SK-N-SH (cell line): Measurements from ENCODE around the gene CTNNA3. TPM values are rescaled to one million over a fixed set of nuclear protein-coding genes. Genes with fewer than 3 reads are reported as not detected.

Experiments
- CTCF ChIA-PET: fragments of 300-600, 350-600 bp; formaldehyde crosslinking; extraction: SDS; loops from one replicate; lab custom pipeline; 2021; lab: Yijun Ruan, JAX
- POLR2A ChIA-PET: fragments of 350-600 bp; sonication (Branson Sonifier 250); formaldehyde crosslinking; extraction: SDS; loops from one replicate; lab custom pipeline; 2020; ENCODE audit warnings: antibody characterized with exemption, inconsistent platforms; lab: Yijun Ruan, JAX
- DNase-seq: peaks from one replicate; pipeline ENCODE4 v3.0.0; 2012
- H2AFZ ChIP-seq: fragments of 200-600 bp; sonication (generic); 2 replicates; pipeline ENCODE4 v1.8.1; 2016; ENCODE audit warnings: antibody characterized with exemption, mild to moderate bottlenecking, low read depth
- H3F3A ChIP-seq: fragments of 200-600 bp; sonication (generic); replicated peaks from 2 replicates; pipeline ENCODE3; 2016; ENCODE audit warnings: antibody characterized with exemption, mild to moderate bottlenecking; ENCODE audit not compliant: insufficient read depth
- H3K27ac ChIP-seq, 2 experiments: fragments of 200-500 bp in 1 of 2; fragments of 200-600 bp in 1 of 2; sonication (Bioruptor generic) in 1 of 2; sonication (generic), shearing (Covaris generic) in 1 of 2; 2 replicates each; pipeline versions ENCODE4 v1.5.1 to v1.6.1; 2014 to 2016; ENCODE audit warnings: low read depth in 2 of 2, inconsistent platforms in 1 of 2, low read length in 1 of 2, mild to moderate bottlenecking in 1 of 2, mixed read lengths in 1 of 2
- H3K27me3 ChIP-seq: fragments of 200-600 bp; sonication (generic), shearing (Covaris generic); 2 replicates; pipeline ENCODE4 v1.6.1; 2016; ENCODE audit warnings: mixed run types; ENCODE audit not compliant: insufficient read depth
- H3K36me3 ChIP-seq, 2 experiments: fragments of 200-500 bp in 1 of 2; fragments of 200-600 bp in 1 of 2; sonication (Bioruptor generic) in 1 of 2; sonication (generic) in 1 of 2; replicated peaks in 1 of 2; 2 replicates each; pipeline versions ENCODE3 to v1.5.1; 2014 to 2016; ENCODE audit warnings: low read length in 1 of 2, mild to moderate bottlenecking in 1 of 2; ENCODE audit not compliant: insufficient read depth in 2 of 2, control insufficient read depth in 1 of 2
- H3K4me1 ChIP-seq, 2 experiments: fragments of 200-500 bp in 1 of 2; fragments of 200-600 bp in 1 of 2; sonication (Bioruptor generic) in 1 of 2; sonication (generic), shearing (Covaris generic) in 1 of 2; 2 replicates each; pipeline versions ENCODE4 v1.5.1 to v1.6.1; 2014 to 2016; ENCODE audit warnings: low read depth in 1 of 2, low read length in 1 of 2, mixed run types in 1 of 2; ENCODE audit not compliant: insufficient read depth in 2 of 2, control insufficient read depth in 1 of 2
- H3K4me2 ChIP-seq: fragments of 200-600 bp; sonication (generic), shearing (Covaris generic); 2 replicates; pipeline ENCODE4 v1.6.1; 2017; ENCODE audit warnings: mixed run types
- H3K4me3 ChIP-seq, 2 experiments: fragments of 200-500 bp in 1 of 2; fragments of 200-600 bp in 1 of 2; sonication (Bioruptor generic) in 1 of 2; sonication (generic), shearing (Covaris generic) in 1 of 2; 2 replicates each; pipeline versions ENCODE4 v1.5.1 to v1.8.1; 2014 to 2016; ENCODE audit warnings: low read depth in 2 of 2, inconsistent platforms in 1 of 2, low read length in 1 of 2, mild to moderate bottlenecking in 1 of 2, mixed read lengths in 1 of 2, moderate library complexity in 1 of 2
- H3K79me2 ChIP-seq: fragments of 200-600 bp; sonication (generic); 2 replicates; pipeline ENCODE4 v1.8.1; 2017; ENCODE audit warnings: mild to moderate bottlenecking; ENCODE audit not compliant: insufficient read depth
- H3K9ac ChIP-seq: fragments of 200-600 bp; sonication (generic); 2 replicates; pipeline ENCODE4 v1.6.1; 2017; ENCODE audit warnings: mixed run types
- H3K9me2 ChIP-seq: fragments of 200-600 bp; sonication (generic); 2 replicates; pipeline ENCODE4 v1.6.1; 2017; ENCODE audit warnings: mixed run types
- H3K9me3 ChIP-seq: fragments of 200-600 bp; sonication (generic); 2 replicates; pipeline ENCODE4 v1.6.1; 2017; ENCODE audit warnings: mixed run types, mild to moderate bottlenecking, moderate library complexity
- H4K20me1 ChIP-seq: fragments of 200-600 bp; sonication (generic); 2 replicates; pipeline ENCODE4 v1.6.1; 2017; ENCODE audit warnings: mild to moderate bottlenecking, mixed run types; ENCODE audit not compliant: insufficient read depth
- EZH2phosphoT487 ChIP-seq: fragments of 200-600 bp; sonication (generic); IDR thresholded peaks from 2 replicates; pipeline ENCODE4 v1.6.1; 2017; ENCODE audit warnings: low read depth, mixed run types, mild to moderate bottlenecking, antibody characterized with exemption, moderate library complexity, borderline replicate concordance
- GABPA ChIP-seq: IDR thresholded peaks from 2 replicates; pipeline ENCODE4 v1.4.0; 2012; ENCODE audit warnings: low read depth, mild to moderate bottlenecking
- IRF3 ChIP-seq: fragments of 150-350 bp; IDR thresholded peaks from 2 replicates; pipeline ENCODE4 v1.6.1; 2016; ENCODE audit warnings: mild to moderate bottlenecking, low read depth, low read length
- JUND ChIP-seq: IDR thresholded peaks from 2 replicates; pipeline ENCODE4 v1.4.0; 2012
- MXI1 ChIP-seq: IDR thresholded peaks from 2 replicates; pipeline ENCODE4 v1.6.1; 2012; ENCODE audit warnings: mild to moderate bottlenecking, low read depth, low read length, improper control_type of control experiment
- NFIC ChIP-seq: IDR thresholded peaks from 2 replicates; pipeline ENCODE4 v1.4.0; 2012; ENCODE audit warnings: borderline replicate concordance
- NRF1 ChIP-seq: IDR thresholded peaks from 2 replicates; pipeline ENCODE4 v1.6.1; 2012; ENCODE audit warnings: low read depth, mild to moderate bottlenecking, low read length
- PBX3 ChIP-seq: IDR thresholded peaks from 2 replicates; pipeline ENCODE4; 2012
- REST ChIP-seq: IDR thresholded peaks from 2 replicates; pipeline ENCODE4 v1.6.1; 2012; ENCODE audit warnings: mild to moderate bottlenecking, low read depth, low read length, moderate library complexity
- SIN3A ChIP-seq: IDR thresholded peaks from 2 replicates; pipeline ENCODE4 v1.6.1; 2012; ENCODE audit warnings: low read depth, mild to moderate bottlenecking, low read length, moderate library complexity, borderline replicate concordance
- SMC3 ChIP-seq: IDR thresholded peaks from 2 replicates; pipeline ENCODE4 v1.6.1; 2012; ENCODE audit warnings: low read depth, low read length, improper control_type of control experiment
- TAF1 ChIP-seq: IDR thresholded peaks from 2 replicates; pipeline ENCODE4 v1.6.1; 2012; ENCODE audit warnings: low read depth, mild to moderate bottlenecking, low read length, moderate library complexity, borderline replicate concordance
- USF2 ChIP-seq: fragments of 150-350 bp; IDR thresholded peaks from 2 replicates; pipeline ENCODE4 v1.6.1; 2017; ENCODE audit warnings: antibody characterized with exemption, low read length, low read depth, borderline replicate concordance
- ZBTB33 ChIP-seq: IDR thresholded peaks from 2 replicates; pipeline ENCODE4 v1.4.0; 2012; ENCODE audit warnings: low read depth, borderline replicate concordance
- WGBS: methylation state at CpG from one replicate; pipeline ENCODE4 v1.1.6; 2017; ENCODE audit warnings: low lambda C conversion rate; 5-methylcytosine and 5-hydroxymethylcytosine counted together
- polyA plus RNA-seq, 3 experiments: library from polyadenylated mRNA; depleted of rRNA; stranded (reverse); fragments of >200 nt; gene quantifications; 2 replicates each; pipeline ENCODE4 v1.2.3, GENCODE V29; 2012

The CTNNA3 gene
- polyA plus RNA-seq, 1 of the 3 experiments (the other 2 are of a cell fraction) = not detected

- no peak overlapping the region for H3K27ac ChIP-seq
- no peaks in the 10 kb centered on the region for H3K9me3 ChIP-seq
- CTCF ChIA-PET = no interaction called here
- no peak overlapping the region for H2AFZ ChIP-seq
- no peaks in the 10 kb centered on the region for H3K9me2 ChIP-seq
- no peaks in the 10 kb centered on the region for H3K36me3 ChIP-seq
- H3F3A ChIP-seq = no peaks in the 10 kb centered on the region
- H3K4me2 ChIP-seq = no peak overlapping the region
- no peak for TF ChIP-seq PBX3
- H3K27me3 ChIP-seq = no peaks in the 10 kb centered on the region
- no peak overlapping the region for H3K9ac ChIP-seq
- WGBS = 6% methylated on average over 2 of the region's 2 CpGs
- H3K79me2 ChIP-seq = no peaks in the 10 kb centered on the region
- H4K20me1 ChIP-seq = no peaks in the 10 kb centered on the region
- POLR2A ChIA-PET = no interaction called here
- no peaks in the 10 kb centered on the region for H3K4me1 ChIP-seq
- H3K4me3 ChIP-seq = no peak overlapping the region
- no peak for DNase-seq
Observed at GRCh38 chr10:66501356-66501755, 1194.6 kb downstream of the CTNNA3 start.

- H2AFZ ChIP-seq = no peak overlapping the region
- H3K4me2 ChIP-seq = no peak overlapping the region
- no peak overlapping the region for H3K9ac ChIP-seq
- ChIA-PET CTCF (no interaction called here), POLR2A (no interaction called here)
- DNase-seq = no peak
- TF ChIP-seq NRF1 (no peak), GABPA (no peak), SIN3A (no peak), JUND (no peak), IRF3 (no peak), ZBTB33 (no peak), REST (no peak), NFIC (no peak), USF2 (no peak), MXI1 (no peak), EZH2phosphoT487 (no peak), SMC3 (no peak), TAF1 (no peak)
- H3K9me2 ChIP-seq = no peaks in the 10 kb centered on the region
- no peaks in the 10 kb centered on the region for H3K36me3 ChIP-seq
- no peak overlapping the region for H3K4me3 ChIP-seq
- no peaks in the 10 kb centered on the region for H3K4me1 ChIP-seq
- H3K9me3 ChIP-seq = no peaks in the 10 kb centered on the region
- H3K27me3 ChIP-seq = no peaks in the 10 kb centered on the region
- no peaks in the 10 kb centered on the region for H3K79me2 ChIP-seq
- no peaks in the 10 kb centered on the region for H4K20me1 ChIP-seq
- H3K27ac ChIP-seq = no peak overlapping the region
- H3F3A ChIP-seq = no peaks in the 10 kb centered on the region
Observed at GRCh38 chr10:66483966-66484365, 1212.0 kb downstream of the CTNNA3 start.
